Ovary (tissue), 9 donors: ENCODE measurements around the gene AK9. TPM values are rescaled to one million over a fixed set of nuclear protein-coding genes. Genes with fewer than 3 reads are reported as not detected.

Experiments
- DNase-seq, 5 donors: peaks; one replicate each; pipeline ENCODE4 v3.0.0-alpha.2; 2019 to 2020
- H3K27ac ChIP-seq, 2 donors: fragments of 200-600 bp; one replicate each; pipeline versions ENCODE4 v1.5.1 to v1.8.0; 2019 to 2022
- H3K27me3 ChIP-seq: fragments of 200-600 bp; one replicate; pipeline ENCODE4 v1.8.0; 2022
- H3K36me3 ChIP-seq: fragments of 200-600 bp; sonication (generic); one replicate; pipeline ENCODE4 v1.5.1; 2019
- H3K4me1 ChIP-seq: one replicate; pipeline ENCODE4 v1.8.1; 2013; ENCODE audit warnings: mild to moderate bottlenecking, moderate library complexity; ENCODE audit not compliant: insufficient read depth
- H3K4me3 ChIP-seq: fragments of 200-600 bp; sonication (generic); one replicate; pipeline ENCODE4 v1.5.1; 2017
- H3K9me3 ChIP-seq, 2 donors: fragments of 200-600 bp in 1 of 2; sonication (generic) in 1 of 2; one replicate each; pipeline versions ENCODE4 v1.5.1 to v1.8.1; 2013 to 2019; ENCODE audit warnings: mild to moderate bottlenecking in 1 of 2, moderate library complexity in 1 of 2
- CTCF ChIP-seq, 3 donors: fragments of 450-650 bp in 2 of 3; fragments of 200-600 bp in 1 of 3; IDR thresholded peaks; one replicate each; pipeline versions ENCODE4 v1.5.1 to v1.8.0; 2016 to 2022; ENCODE audit warnings: antibody characterized with exemption in 3 of 3, mild to moderate bottlenecking in 1 of 3
- EP300 ChIP-seq: sonication (generic); formaldehyde crosslinking; IDR thresholded peaks from one replicate; pipeline ENCODE4 v1.6.1; 2017; ENCODE audit warnings: antibody characterized with exemption
- POLR2A ChIP-seq: fragments of 450-650 bp; IDR thresholded peaks from one replicate; pipeline ENCODE4 v1.6.1; 2017; ENCODE audit warnings: antibody characterized with exemption, mild to moderate bottlenecking, moderate library complexity
- WGBS, 3 donors: extraction: QIAGEN DNeasy Blood & Tissue Kit in 1 of 3; methylation state at CpG; one replicate each; pipeline versions ENCODE4 v1.1.5 to v1.1.7; 2013 to 2017; 5-methylcytosine and 5-hydroxymethylcytosine counted together
- intact Hi-C, 4 donors: fragments of 100-400 bp; cut with DNase I; formaldehyde crosslinking; loops; one replicate each; pipeline versions ENCODE4 v1.11.0 to v1.15.1; 2022 to 2023
- polyA plus RNA-seq, 2 donors: library from polyadenylated mRNA; stranded (reverse); fragments of 200-250 nt in 1 of 2; fragments of 350-450 nt in 1 of 2; fragmentation: Illumina TruSeq in 1 of 2; extraction: RNeasy Lipid Tissue Mini Kit (QIAGEN cat#74804) in 1 of 2; gene quantifications; one replicate each; pipeline ENCODE4 v1.2.3, GENCODE V29; 2013 to 2014
- total RNA-seq, 7 donors: library from RNA; depleted of rRNA in 2 of 7; stranded (reverse); fragments of >200 nt in 2 of 7; fragmentation: NEBNext Ultra II Directional in 3 of 7; extraction: Animal tissue kit (Norgen Biotek cat#: 25700) in 3 of 7; gene quantifications; one replicate each; pipeline versions ENCODE4 v1.1.0 to v1.2.4, GENCODE V29; 2016 to 2023
- donor health status: DM: no; HTN: no; CAD: no; lungs with moderate emphysema.
- donor health status: DM: no; HTN: no; CAD: no.
- donor health status: Bipolar disorder and iron deficiency.
- donor health status: DM: yes; HTN: yes; CAD: no.
- donor health status: DM: no; HTN: no; CAD: no.
- donor health status: DM: yes; HTN: yes; CAD: no.

AK9 gene
- total and polyA plus RNA-seq, 9 donors: 2.9 to 17.5 (median 9.2) TPM

GRCh38 chr6:109660526-109661320 is 30.3 kb downstream of the AK9 start:
- 48 to 64% (median 55%) methylated on average over 1 of the region's 1 CpG for WGBS, 3 donors
- intact Hi-C loops: no loop called here

GRCh38 chr6:109655761-109656262 is 35.2 kb downstream of the AK9 start:
- Histone ChIP-seq H3K27me3 (no peaks in the 10 kb centered on the region), H3K9me3 (no peaks in the 10 kb centered on the region), H3K36me3 (no peaks in the 10 kb centered on the region), H3K27ac (no peak overlapping the region), H3K4me3 (no peak overlapping the region), H3K4me1 (no peaks in the 10 kb centered on the region)
- DNase-seq: no peak
- WGBS, 3 donors: 79 to 83% (median 81%) methylated on average over 6 of the region's 6 CpGs
- TF ChIP-seq POLR2A (no peak), EP300 (no peak), CTCF (IDR thresholded peaks at IDR 0.05) (no peak)
- intact Hi-C loops: no loop called here

More at GRCh38 chr6:109660526-109661320, 30.3 kb downstream of the AK9 start:
- Histone ChIP-seq H3K4me1 (no peaks in the 10 kb centered on the region), H3K27me3 (no peaks in the 10 kb centered on the region), H3K4me3 (no peak overlapping the region), H3K36me3 (no peaks in the 10 kb centered on the region), H3K9me3 (no peaks in the 10 kb centered on the region), H3K27ac (no peak overlapping the region)
- no peak for TF ChIP-seq POLR2A
- no peak for TF ChIP-seq EP300
- TF ChIP-seq CTCF (IDR thresholded peaks at IDR 0.05): no peak
- DNase-seq: no peak

- intact Hi-C loops: no loop called here
- no peaks in the 10 kb centered on the region for H3K9me3 ChIP-seq
- DNase-seq: no peak
- TF ChIP-seq EP300: no peak
- no peak for TF ChIP-seq POLR2A
- TF ChIP-seq CTCF (IDR thresholded peaks at IDR 0.05): no peak
- 37 to 52% (median 39%) methylated on average over 5 of the region's 5 CpGs for WGBS, 3 donors
- no peaks in the 10 kb centered on the region for H3K27me3 ChIP-seq
- H3K36me3 ChIP-seq: no peaks in the 10 kb centered on the region
- H3K27ac ChIP-seq: no peak overlapping the region
- no peak overlapping the region for H3K4me3 ChIP-seq
- no peaks in the 10 kb centered on the region for H3K4me1 ChIP-seq
Measured at GRCh38 chr6:109653264-109653663, 37.7 kb downstream of the AK9 start.

GRCh38 chr6:109644131-109644530 is 46.9 kb downstream of the AK9 start:
- H3K36me3 ChIP-seq: no peaks in the 10 kb centered on the region

More at GRCh38 chr6:109644131-109644530, 46.9 kb downstream of the AK9 start:
- H3K9me3 ChIP-seq: peaks cover 0 to 4% of the 10 kb centered on the region in 2 donors
- H3K27me3 ChIP-seq: no peaks in the 10 kb centered on the region
- WGBS, 3 donors: 90 to 95% (median 95%) methylated on average over 2 of the region's 2 CpGs
- H3K27ac ChIP-seq: no peak overlapping the region
- H3K4me3 ChIP-seq: no peak overlapping the region
- TF ChIP-seq POLR2A: no peak
- no peak for TF ChIP-seq EP300
- no peak for TF ChIP-seq CTCF (IDR thresholded peaks at IDR 0.05)
- H3K4me1 ChIP-seq: no peaks in the 10 kb centered on the region
- intact Hi-C loops: no loop called here
- no peak for DNase-seq
